ENCODE measurements around the gene TCL1A.
"Not testable (repeated sequence)": the region's sequence is repeated elsewhere in the genome, so short reads cannot be mapped to it uniquely, and the experiment has no call there.

The TCL1A gene

GRCh38 chr14:95713596-95714371, at the start of gene TCL1A:
Gene TCL1A, minus strand, starts transcription at chr14:95714125. Its CDS starts 59 bp downstream, at chr14:95714066.
- no peak for DNase-seq (ENCODE audit: low read depth in 2 of 2, low spot score in 1 of 2)

GRCh38 chr14:95763032-95763431, 49.1 kb upstream of the TCL1A start:
- DNase-seq (ENCODE audit: low read depth in 2 of 2, low spot score in 1 of 2): not testable (repeated sequence)

- no peak for DNase-seq (ENCODE audit: low read depth in 2 of 2, low spot score in 1 of 2)
Observed at GRCh38 chr14:95761436-95761835, 47.5 kb upstream of the TCL1A start.

GRCh38 chr14:95760596-95760995, 46.7 kb upstream of the TCL1A start:
- DNase-seq (ENCODE audit: low read depth in 2 of 2, low spot score in 1 of 2): no peak

GRCh38 chr14:95759941-95760340, 46.0 kb upstream of the TCL1A start:
- no peak for DNase-seq (ENCODE audit: low read depth in 2 of 2, low spot score in 1 of 2)

- DNase-seq (ENCODE audit: low read depth in 2 of 2, low spot score in 1 of 2): no peak
Observed at GRCh38 chr14:95758331-95758730, 44.4 kb upstream of the TCL1A start.

GRCh38 chr14:95756751-95757150, 42.8 kb upstream of the TCL1A start:
- DNase-seq (ENCODE audit: low read depth in 2 of 2, low spot score in 1 of 2): no peak

- DNase-seq (ENCODE audit: low read depth in 2 of 2, low spot score in 1 of 2): no peak
Observed at GRCh38 chr14:95756127-95756526, 42.2 kb upstream of the TCL1A start.

- no peak for DNase-seq (ENCODE audit: low read depth in 2 of 2, low spot score in 1 of 2)
Observed at GRCh38 chr14:95741781-95742180, 27.9 kb upstream of the TCL1A start.

GRCh38 chr14:95741038-95741490, 27.1 kb upstream of the TCL1A start:
- DNase-seq (ENCODE audit: low read depth in 2 of 2, low spot score in 1 of 2): no peak

GRCh38 chr14:95739356-95739755, 25.4 kb upstream of the TCL1A start:
- no peak for DNase-seq (ENCODE audit: low read depth in 2 of 2, low spot score in 1 of 2)

GRCh38 chr14:95733212-95733611, 19.3 kb upstream of the TCL1A start:
- no peak for DNase-seq (ENCODE audit: low read depth in 2 of 2, low spot score in 1 of 2)

GRCh38 chr14:95730126-95730525, 16.2 kb upstream of the TCL1A start:
- no peak for DNase-seq (ENCODE audit: low read depth in 2 of 2, low spot score in 1 of 2)

- DNase-seq (ENCODE audit: low read depth in 2 of 2, low spot score in 1 of 2): not testable (repeated sequence)
Observed at GRCh38 chr14:95729402-95730028, 15.6 kb upstream of the TCL1A start.

GRCh38 chr14:95727056-95727700, 13.3 kb upstream of the TCL1A start:
- DNase-seq (ENCODE audit: low read depth in 2 of 2, low spot score in 1 of 2): no peak

- no peak for DNase-seq (ENCODE audit: low read depth in 2 of 2, low spot score in 1 of 2)
Observed at GRCh38 chr14:95725685-95726336, 11.9 kb upstream of the TCL1A start.

GRCh38 chr14:95722525-95723190, 8.7 kb upstream of the TCL1A start:
- DNase-seq (ENCODE audit: low read depth in 2 of 2, low spot score in 1 of 2): no peak

- no peak for DNase-seq (ENCODE audit: low read depth in 2 of 2, low spot score in 1 of 2)
Observed at GRCh38 chr14:95712398-95712797, 1.5 kb downstream of the TCL1A start.

GRCh38 chr14:95711476-95712176, 2.3 kb downstream of the TCL1A start:
- no peak for DNase-seq (ENCODE audit: low read depth in 2 of 2, low spot score in 1 of 2)

GRCh38 chr14:95710106-95710505, 3.8 kb downstream of the TCL1A start:
- DNase-seq (ENCODE audit: low read depth in 2 of 2, low spot score in 1 of 2): no peak

All from stimulated activated CD8-positive, alpha-beta memory T cell treated with anti-CD3 and anti-CD28 coated beads, Interleukin-4, amount 100 ng/mL, for 1 hour (primary cell).